ENCODE measurements around the gene TRIM66. TPM values are rescaled to one million over a fixed set of nuclear protein-coding genes. Genes with fewer than 3 reads are reported as not detected.

Gene TRIM66
- total and polyA plus RNA-seq, 4 donors, result 1.6 to 14.3 (median 2.5) TPM

GRCh38 chr11:8621147-8621546 lies 61.3 kb downstream of the TRIM66 start (continued):
- TF ChIP-seq GABPA (IDR thresholded peaks at IDR 0.05 in 1 of 2, conservative IDR thresholded peaks at IDR 0.05 in 1 of 2), result no peak

DNA sequence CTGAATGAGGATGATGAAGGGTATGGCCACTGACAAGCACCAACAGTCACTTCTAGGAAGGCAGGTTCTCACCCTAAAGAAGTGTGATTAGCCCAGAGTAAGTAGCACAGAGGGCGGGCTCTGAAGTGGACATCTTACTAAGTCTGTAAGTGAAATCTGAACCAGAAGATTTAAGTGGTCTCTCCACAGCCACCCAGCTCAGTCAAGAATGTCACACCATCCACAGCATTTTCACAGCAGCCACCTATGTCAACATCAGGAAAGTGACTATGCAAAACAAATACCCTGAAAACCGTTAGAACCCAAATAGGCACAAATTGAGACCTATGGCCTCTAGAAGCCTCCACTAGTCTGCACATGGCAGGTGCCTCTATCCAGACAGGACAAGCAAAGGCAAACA lies 65.4 kb downstream of the TRIM66 start:
- H3K4me3 ChIP-seq (ENCODE audit: low read depth in 1 of 3, low read length in 3 of 3), result no peak overlapping the region
- no peak overlapping the region for H3K27ac ChIP-seq (ENCODE audit: low read depth in 1 of 2, low read length in 2 of 2)
- DNase-seq (ENCODE audit: low spot score), result no peak
- H3K27me3 ChIP-seq (ENCODE audit: control insufficient read depth in 4 of 4, insufficient read depth in 4 of 4, low read length in 3 of 4), result no peaks in the 10 kb centered on the region
- TF ChIP-seq RXRA (IDR thresholded peaks at IDR 0.05) (no peak), RAD21 (IDR thresholded peaks at IDR 0.05) (no peak), FOXA2 (IDR thresholded peaks at IDR 0.05) (no peak), FOXA1 (IDR thresholded peaks at IDR 0.05) (no peak)
- TF ChIP-seq, protein P1, sequence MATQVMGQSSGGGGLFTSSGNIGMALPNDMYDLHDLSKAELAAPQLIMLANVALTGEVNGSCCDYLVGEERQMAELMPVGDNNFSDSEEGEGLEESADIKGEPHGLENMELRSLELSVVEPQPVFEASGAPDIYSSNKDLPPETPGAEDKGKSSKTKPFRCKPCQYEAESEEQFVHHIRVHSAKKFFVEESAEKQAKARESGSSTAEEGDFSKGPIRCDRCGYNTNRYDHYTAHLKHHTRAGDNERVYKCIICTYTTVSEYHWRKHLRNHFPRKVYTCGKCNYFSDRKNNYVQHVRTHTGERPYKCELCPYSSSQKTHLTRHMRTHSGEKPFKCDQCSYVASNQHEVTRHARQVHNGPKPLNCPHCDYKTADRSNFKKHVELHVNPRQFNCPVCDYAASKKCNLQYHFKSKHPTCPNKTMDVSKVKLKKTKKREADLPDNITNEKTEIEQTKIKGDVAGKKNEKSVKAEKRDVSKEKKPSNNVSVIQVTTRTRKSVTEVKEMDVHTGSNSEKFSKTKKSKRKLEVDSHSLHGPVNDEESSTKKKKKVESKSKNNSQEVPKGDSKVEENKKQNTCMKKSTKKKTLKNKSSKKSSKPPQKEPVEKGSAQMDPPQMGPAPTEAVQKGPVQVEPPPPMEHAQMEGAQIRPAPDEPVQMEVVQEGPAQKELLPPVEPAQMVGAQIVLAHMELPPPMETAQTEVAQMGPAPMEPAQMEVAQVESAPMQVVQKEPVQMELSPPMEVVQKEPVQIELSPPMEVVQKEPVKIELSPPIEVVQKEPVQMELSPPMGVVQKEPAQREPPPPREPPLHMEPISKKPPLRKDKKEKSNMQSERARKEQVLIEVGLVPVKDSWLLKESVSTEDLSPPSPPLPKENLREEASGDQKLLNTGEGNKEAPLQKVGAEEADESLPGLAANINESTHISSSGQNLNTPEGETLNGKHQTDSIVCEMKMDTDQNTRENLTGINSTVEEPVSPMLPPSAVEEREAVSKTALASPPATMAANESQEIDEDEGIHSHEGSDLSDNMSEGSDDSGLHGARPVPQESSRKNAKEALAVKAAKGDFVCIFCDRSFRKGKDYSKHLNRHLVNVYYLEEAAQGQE (IDR thresholded peaks at IDR 0.05), result no peak
- peaks cover 14 to 67% (median 26%) of the 10 kb centered on the region in 4 donors for H3K36me3 ChIP-seq (ENCODE audit: control insufficient read depth in 4 of 4, insufficient read depth in 3 of 4, low read depth in 1 of 4, low read length in 3 of 4)
- H3K4me1 ChIP-seq (ENCODE audit: control insufficient read depth in 4 of 4, insufficient read depth in 4 of 4, low read length in 3 of 4), result no peaks in the 10 kb centered on the region
- H3K9me3 ChIP-seq (ENCODE audit: control insufficient read depth in 4 of 4, low read length in 3 of 4), result no peaks in the 10 kb centered on the region
- 86% methylated on average over 2 of the region's 2 CpGs for WGBS
- no peak overlapping the region for H3K9ac ChIP-seq (ENCODE audit: low read depth in 1 of 2, low read length in 2 of 2)

GRCh38 chr11:8615291-8616032 lies 67.0 kb downstream of the TRIM66 start:
- H3K36me3 ChIP-seq (ENCODE audit: control insufficient read depth in 4 of 4, insufficient read depth in 3 of 4, low read depth in 1 of 4, low read length in 3 of 4), result peaks cover 5 to 53% (median 19%) of the 10 kb centered on the region in 4 donors
- WGBS, result 96% methylated on average over 4 of the region's 4 CpGs

DNA sequence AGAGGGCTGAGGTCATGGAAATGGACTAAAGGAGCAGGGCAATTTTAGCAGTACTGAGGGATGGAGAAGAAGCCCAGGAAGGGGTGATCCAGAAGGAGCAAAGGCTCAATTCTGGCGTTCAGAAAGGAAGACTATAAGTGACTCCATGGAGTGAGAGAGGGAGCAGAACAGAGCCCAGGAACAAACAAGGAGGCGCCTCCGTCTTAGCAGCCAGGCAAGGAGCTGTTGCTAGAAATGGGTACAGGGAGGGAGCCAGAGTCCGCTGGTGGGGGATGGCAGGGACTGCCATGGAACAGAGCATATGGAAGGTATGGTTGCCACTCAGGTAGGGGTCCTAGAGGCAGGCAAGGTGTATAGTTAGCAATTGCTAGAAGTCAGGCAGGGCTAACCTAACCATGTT lies 68.0 kb downstream of the TRIM66 start:
- H3K4me3 ChIP-seq (ENCODE audit: low read depth in 1 of 3, low read length in 3 of 3), result no peak overlapping the region
- H3K27me3 ChIP-seq (ENCODE audit: control insufficient read depth in 4 of 4, insufficient read depth in 4 of 4, low read length in 3 of 4), result no peaks in the 10 kb centered on the region
- WGBS, result 98% methylated on average over 4 of the region's 4 CpGs
- no peak for DNase-seq (ENCODE audit: low spot score)
- H3K4me1 ChIP-seq (ENCODE audit: control insufficient read depth in 4 of 4, insufficient read depth in 4 of 4, low read length in 3 of 4), result no peaks in the 10 kb centered on the region
- no peak overlapping the region for H3K27ac ChIP-seq (ENCODE audit: low read depth in 1 of 2, low read length in 2 of 2)
- H3K9me3 ChIP-seq (ENCODE audit: control insufficient read depth in 4 of 4, low read length in 3 of 4), result no peaks in the 10 kb centered on the region
- peaks cover 4 to 45% (median 17%) of the 10 kb centered on the region in 4 donors for H3K36me3 ChIP-seq (ENCODE audit: control insufficient read depth in 4 of 4, insufficient read depth in 3 of 4, low read depth in 1 of 4, low read length in 3 of 4)
- H3K9ac ChIP-seq (ENCODE audit: low read depth in 1 of 2, low read length in 2 of 2), result no peak overlapping the region
- TF ChIP-seq RAD21 (IDR thresholded peaks at IDR 0.05) (no peak), JUND (IDR thresholded peaks at IDR 0.05) (no peak), YY1 (IDR thresholded peaks at IDR 0.05) (no peak), EGR1 (IDR thresholded peaks at IDR 0.05; ENCODE audit: low read depth in 2 of 2) (no peak), ZBTB33 (IDR thresholded peaks at IDR 0.05) (no peak), HNF4G (IDR thresholded peaks at IDR 0.05) (no peak), NR2F2 (IDR thresholded peaks at IDR 0.05) (no peak)
- TF ChIP-seq, protein P1 (IDR thresholded peaks at IDR 0.05), result no peak
- TF ChIP-seq, protein P2, sequence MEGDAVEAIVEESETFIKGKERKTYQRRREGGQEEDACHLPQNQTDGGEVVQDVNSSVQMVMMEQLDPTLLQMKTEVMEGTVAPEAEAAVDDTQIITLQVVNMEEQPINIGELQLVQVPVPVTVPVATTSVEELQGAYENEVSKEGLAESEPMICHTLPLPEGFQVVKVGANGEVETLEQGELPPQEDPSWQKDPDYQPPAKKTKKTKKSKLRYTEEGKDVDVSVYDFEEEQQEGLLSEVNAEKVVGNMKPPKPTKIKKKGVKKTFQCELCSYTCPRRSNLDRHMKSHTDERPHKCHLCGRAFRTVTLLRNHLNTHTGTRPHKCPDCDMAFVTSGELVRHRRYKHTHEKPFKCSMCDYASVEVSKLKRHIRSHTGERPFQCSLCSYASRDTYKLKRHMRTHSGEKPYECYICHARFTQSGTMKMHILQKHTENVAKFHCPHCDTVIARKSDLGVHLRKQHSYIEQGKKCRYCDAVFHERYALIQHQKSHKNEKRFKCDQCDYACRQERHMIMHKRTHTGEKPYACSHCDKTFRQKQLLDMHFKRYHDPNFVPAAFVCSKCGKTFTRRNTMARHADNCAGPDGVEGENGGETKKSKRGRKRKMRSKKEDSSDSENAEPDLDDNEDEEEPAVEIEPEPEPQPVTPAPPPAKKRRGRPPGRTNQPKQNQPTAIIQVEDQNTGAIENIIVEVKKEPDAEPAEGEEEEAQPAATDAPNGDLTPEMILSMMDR (IDR thresholded peaks at IDR 0.05; ENCODE audit: low read depth, low read length, missing input control), result no peak
- TF ChIP-seq, protein P3, sequence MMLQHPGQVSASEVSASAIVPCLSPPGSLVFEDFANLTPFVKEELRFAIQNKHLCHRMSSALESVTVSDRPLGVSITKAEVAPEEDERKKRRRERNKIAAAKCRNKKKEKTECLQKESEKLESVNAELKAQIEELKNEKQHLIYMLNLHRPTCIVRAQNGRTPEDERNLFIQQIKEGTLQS (IDR thresholded peaks at IDR 0.05), result no peak

More at GRCh38 chr11:8615291-8616032, 67.0 kb downstream of the TRIM66 start:
- DNase-seq (ENCODE audit: low spot score), result no peak
- H3K27ac ChIP-seq (ENCODE audit: low read depth in 1 of 2, low read length in 2 of 2), result no peak overlapping the region
- H3K4me3 ChIP-seq (ENCODE audit: low read depth in 1 of 3, low read length in 3 of 3), result no peak overlapping the region
- no peak for TF ChIP-seq RAD21 (IDR thresholded peaks at IDR 0.05)
- no peak for TF ChIP-seq FOXA2 (IDR thresholded peaks at IDR 0.05)
- H3K4me1 ChIP-seq (ENCODE audit: control insufficient read depth in 4 of 4, insufficient read depth in 4 of 4, low read length in 3 of 4), result no peaks in the 10 kb centered on the region
- no peaks in the 10 kb centered on the region for H3K27me3 ChIP-seq (ENCODE audit: control insufficient read depth in 4 of 4, insufficient read depth in 4 of 4, low read length in 3 of 4)
- H3K9ac ChIP-seq (ENCODE audit: low read depth in 1 of 2, low read length in 2 of 2), result no peak overlapping the region
- H3K9me3 ChIP-seq (ENCODE audit: control insufficient read depth in 4 of 4, low read length in 3 of 4), result no peaks in the 10 kb centered on the region

All from liver (tissue), 9 donors.